Measurements from ENCODE around the gene MTCH2. TPM values are rescaled to one million over a fixed set of nuclear protein-coding genes. Genes with fewer than 3 reads are reported as not detected.

Gene MTCH2
- total RNA-seq, 2 experiments from 2014 or later: 94.8 to 138 TPM

GRCh38 chr11:47573321-47573720, 69.0 kb downstream of the MTCH2 start:
- Mint-ChIP-seq H3K4me1 (peaks cover 24% of the 10 kb centered on the region), H3K27ac (no peak overlapping the region), H3K27me3 (no peaks in the 10 kb centered on the region), H3K36me3 (ENCODE audit: low read depth) (peaks cover 51% of the 10 kb centered on the region), H3K4me3 (no peak overlapping the region), H3K9me3 (ENCODE audit: low read depth) (no peaks in the 10 kb centered on the region)
- DNase-seq: no peak
- intact Hi-C loops (cut with DNase I, micrococcal nuclease): no loop called here
- ATAC-seq: no peak
- ChIA-PET CTCF (interaction anchor here (0.5 to 1.1 kb wide), 3 partner anchors 11 to 21 kb away, joined by 3 to 4 read pairs (median 3); no protein-coding TSS in a partner anchor), POLR2A (interaction anchor here (0.5 kb wide), 1 partner anchor 19 kb away, joined by 3 read pairs; no protein-coding TSS in a partner anchor)

DNA sequence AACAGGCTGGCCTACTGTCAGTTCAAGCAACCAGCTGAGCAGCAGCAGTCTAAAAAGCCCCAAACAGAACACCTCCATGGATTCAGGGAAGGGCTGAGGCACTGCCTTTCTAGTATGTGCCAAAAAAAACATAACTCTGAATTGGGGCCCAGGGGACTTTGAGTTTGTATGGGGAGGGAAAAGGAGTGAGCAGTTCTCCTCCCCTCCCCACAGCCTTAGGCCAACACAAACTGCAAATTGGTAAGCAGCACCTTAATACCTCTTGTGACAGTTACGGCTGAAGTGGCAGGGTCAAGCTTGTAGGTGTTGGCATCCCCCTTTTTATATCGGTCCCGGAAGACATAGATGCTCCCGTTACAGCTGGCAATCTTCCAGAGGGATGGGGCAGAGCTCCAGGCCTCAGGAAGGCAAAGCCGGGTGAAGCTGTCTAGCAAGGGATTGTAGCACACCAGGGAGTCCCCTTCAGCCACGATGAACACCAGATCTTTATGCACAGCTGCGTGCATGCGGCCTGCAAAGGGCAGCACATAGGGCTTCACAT, 69.6 kb downstream of the MTCH2 start:
- POLR2A ChIA-PET: no interaction called here
- no peak overlapping the region for H3K4me3 Mint-ChIP-seq
- H3K9me3 Mint-ChIP-seq (ENCODE audit: low read depth): no peaks in the 10 kb centered on the region
- peaks cover 20% of the 10 kb centered on the region for H3K4me1 Mint-ChIP-seq
- intact Hi-C loops (cut with DNase I, micrococcal nuclease): no loop called here
- H3K27me3 Mint-ChIP-seq: no peaks in the 10 kb centered on the region
- H3K27ac Mint-ChIP-seq: no peak overlapping the region
- DNase-seq (no peak), ATAC-seq (no peak)
- CTCF ChIA-PET: interaction anchor here (0.7 to 1.1 kb wide), 2 partner anchors 9 to 18 kb away, joined by 3 read pairs; no protein-coding TSS in a partner anchor
- H3K36me3 Mint-ChIP-seq (ENCODE audit: low read depth): peaks cover 50% of the 10 kb centered on the region

- POLR2A ChIA-PET: interaction anchor here (0.6 kb wide), 1 partner anchor 98 kb away, joined by 4 read pairs; no protein-coding TSS in a partner anchor
- DNase-seq (no peak), ATAC-seq (no peak)
- intact Hi-C loops (cut with DNase I, micrococcal nuclease): no loop called here
- peaks cover 46% of the 10 kb centered on the region for H3K36me3 Mint-ChIP-seq (ENCODE audit: low read depth)
- no peak overlapping the region for H3K27ac Mint-ChIP-seq
- no peaks in the 10 kb centered on the region for H3K27me3 Mint-ChIP-seq
- no peak overlapping the region for H3K4me3 Mint-ChIP-seq
- no peaks in the 10 kb centered on the region for H3K9me3 Mint-ChIP-seq (ENCODE audit: low read depth)
- H3K4me1 Mint-ChIP-seq: peaks cover 15% of the 10 kb centered on the region
- CTCF ChIA-PET: interaction anchor here (0.8 kb wide), 1 partner anchor 57 kb away, joined by 3 read pairs; no protein-coding TSS in a partner anchor
Measured at GRCh38 chr11:47571895-47572294, 70.5 kb downstream of the MTCH2 start.

GRCh38 chr11:47571357-47571729, 71.0 kb downstream of the MTCH2 start:
- intact Hi-C loops (cut with DNase I, micrococcal nuclease): no loop called here
- no peak overlapping the region for H3K4me3 Mint-ChIP-seq
- H3K36me3 Mint-ChIP-seq (ENCODE audit: low read depth): peaks cover 43% of the 10 kb centered on the region
- DNase-seq: no peak
- H3K9me3 Mint-ChIP-seq (ENCODE audit: low read depth): no peaks in the 10 kb centered on the region
- H3K27ac Mint-ChIP-seq: peak overlapping the region; percentile 33
- no peaks in the 10 kb centered on the region for H3K27me3 Mint-ChIP-seq
- no peak for ATAC-seq
- peaks cover 17% of the 10 kb centered on the region for H3K4me1 Mint-ChIP-seq
- CTCF ChIA-PET: interaction anchor here (0.8 to 1.8 kb wide), 3 partner anchors 16 to 56 kb away, joined by 3 to 6 read pairs (median 4); partner anchors contain the start of gene CELF1
- POLR2A ChIA-PET: no interaction called here

DNA sequence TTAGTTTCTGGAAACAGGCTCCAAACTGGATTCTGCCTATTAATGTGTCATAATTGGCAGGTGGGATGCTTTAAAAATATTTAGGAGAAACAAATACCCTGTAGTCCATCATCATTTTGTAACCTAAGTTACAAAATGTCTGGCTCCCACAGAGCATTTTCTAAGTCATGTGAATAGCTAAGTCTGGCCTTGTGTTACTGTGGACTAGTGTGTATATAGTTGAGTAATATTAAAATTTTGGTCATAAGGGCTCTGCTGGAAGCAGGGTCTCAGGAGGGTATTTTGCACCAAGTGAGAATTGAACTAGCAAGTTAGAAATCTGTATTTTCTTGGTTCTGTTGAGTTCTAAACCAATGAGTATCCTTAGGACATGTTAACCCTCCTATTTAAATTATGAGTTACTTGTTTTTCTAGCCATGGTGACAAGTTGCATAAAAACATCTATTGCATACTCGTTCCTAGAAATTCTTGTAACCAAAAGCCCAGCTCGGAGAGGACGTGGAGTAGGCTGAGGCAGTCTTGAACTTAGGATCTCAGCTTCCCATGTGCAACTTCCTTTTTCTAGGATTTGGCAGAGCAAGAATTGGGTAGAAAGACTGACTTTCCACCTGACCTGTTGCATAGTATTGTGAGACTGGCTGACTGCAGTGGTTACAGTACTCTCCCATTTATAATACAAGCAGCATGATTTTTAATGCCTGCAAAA, 71.6 kb downstream of the MTCH2 start:
- POLR2A ChIA-PET: no interaction called here
- intact Hi-C loops (cut with DNase I, micrococcal nuclease): no loop called here
- CTCF ChIA-PET: interaction anchor here (1.3 to 1.8 kb wide), 2 partner anchors 15 to 17 kb away, joined by 4 to 6 read pairs; partner anchors contain the start of gene CELF1
- Mint-ChIP-seq H3K4me1 (peaks cover 15% of the 10 kb centered on the region), H3K9me3 (ENCODE audit: low read depth) (no peaks in the 10 kb centered on the region), H3K27ac (no peak overlapping the region), H3K36me3 (ENCODE audit: low read depth) (peaks cover 39% of the 10 kb centered on the region), H3K4me3 (no peak overlapping the region), H3K27me3 (no peaks in the 10 kb centered on the region)
- DNase-seq (no peak), ATAC-seq (no peak)

DNA sequence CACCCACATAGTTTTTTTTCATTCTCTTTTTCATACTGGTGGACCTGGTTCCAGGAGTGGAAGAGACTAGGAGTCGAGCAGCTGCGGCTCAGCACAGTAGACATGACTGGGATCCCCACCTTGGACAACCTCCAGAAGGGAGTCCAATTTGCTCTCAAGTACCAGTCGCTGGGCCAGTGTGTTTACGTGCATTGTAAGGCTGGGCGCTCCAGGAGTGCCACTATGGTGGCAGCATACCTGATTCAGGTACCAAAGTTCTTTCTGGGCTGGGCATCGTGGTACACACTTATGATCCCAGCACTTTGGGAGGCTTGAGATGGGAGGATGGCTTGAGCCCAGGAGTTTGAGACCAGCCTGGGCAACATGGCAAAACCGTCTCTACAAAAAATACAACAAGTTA, 72.7 kb downstream of the MTCH2 start:
- H3K36me3 Mint-ChIP-seq (ENCODE audit: low read depth): peaks cover 34% of the 10 kb centered on the region
- DNase-seq (no peak), ATAC-seq (no peak)
- H3K9me3 Mint-ChIP-seq (ENCODE audit: low read depth): no peaks in the 10 kb centered on the region
- H3K27me3 Mint-ChIP-seq: no peaks in the 10 kb centered on the region
- no peak overlapping the region for H3K4me3 Mint-ChIP-seq
- ChIA-PET POLR2A (no interaction called here), CTCF (interaction anchor here (0.5 to 1.8 kb wide), 4 partner anchors 10 to 60 kb away, joined by 3 to 6 read pairs (median 4); no protein-coding TSS in a partner anchor)
- peaks cover 18% of the 10 kb centered on the region for H3K4me1 Mint-ChIP-seq
- H3K27ac Mint-ChIP-seq: no peak overlapping the region
- intact Hi-C loops (cut with DNase I, micrococcal nuclease): no loop called here

Other genes with a start within 250 kb of the MTCH2 start
- gene SLC39A13, start 234.0 kb downstream of the MTCH2 start, total RNA-seq: 10 to 100 TPM in 1 of 2 experiments, 1 to 10 TPM in 1; 8.6 to 10.7 TPM
- gene PSMC3, start 216.1 kb downstream of the MTCH2 start, total RNA-seq: 100 to 1,000 TPM; 147 to 167 TPM
- under 1 TPM in 1 of 2 experiments, not detected in 1; 0.21 TPM for gene RAPSN, start 193.4 kb downstream of the MTCH2 start, total RNA-seq
- 100 to 1,000 TPM; 132 to 143 TPM for gene CELF1, start 89.4 kb downstream of the MTCH2 start, total RNA-seq
- gene PTPMT1, start 77.0 kb downstream of the MTCH2 start, total RNA-seq: 10 to 100 TPM; 35.6 to 41.5 TPM
- gene KBTBD4, start 63.6 kb downstream of the MTCH2 start, total RNA-seq: 10 to 100 TPM; 11.9 to 18.4 TPM
- gene NDUFS3, start 63.5 kb downstream of the MTCH2 start, total RNA-seq: 100 to 1,000 TPM in 1 of 2 experiments, 10 to 100 TPM in 1; 96.9 to 108 TPM
- gene FAM180B, start 55.9 kb downstream of the MTCH2 start, total RNA-seq: under 1 TPM in 1 of 2 experiments, not detected in 1; 0.11 TPM
- under 1 TPM in 1 of 2 experiments, not detected in 1; 0.14 TPM for gene C1QTNF4, start 48.1 kb downstream of the MTCH2 start, total RNA-seq
- gene AGBL2, start 72.8 kb upstream of the MTCH2 start, total RNA-seq: 1 to 10 TPM; 3.5 to 5.6 TPM
- gene FNBP4, start 124.8 kb upstream of the MTCH2 start, total RNA-seq: 100 to 1,000 TPM; 117 to 135 TPM
- gene NUP160, start 205.8 kb upstream of the MTCH2 start, total RNA-seq: 10 to 100 TPM; 67.1 to 84.5 TPM

Measured in activated CD4-positive, alpha-beta T cell treated with anti-CD3 and anti-CD28 coated beads for 36 hours (primary cell).